Suppressor macrophage (primary cell): ENCODE data around the gene NPIPA8.
"Not testable (repeated sequence)": the region's sequence is repeated elsewhere in the genome, so short reads cannot be mapped to it uniquely, and the experiment has no call there.

Experiments used
- DNase-seq, 4 experiments: peaks; one replicate each; pipeline ENCODE4 v3.0.0-alpha.2; 2020 to 2022

Gene NPIPA8

GRCh38 chr16:18270171-18270570 lies 66.4 kb downstream of the NPIPA8 start:
- DNase-seq: not testable (repeated sequence)
